Prostate gland (tissue), 2 donors: Measurements from ENCODE around the gene PSMD13. TPM values are rescaled to one million over a fixed set of nuclear protein-coding genes. Genes with fewer than 3 reads are reported as not detected.
"Not testable (repeated sequence)": the region's sequence is repeated elsewhere in the genome, so short reads cannot be mapped to it uniquely, and the experiment has no call there.

Experiments used
- DNase-seq: peaks from one replicate; pipeline ENCODE4 v3.0.0-alpha.2; 2019; ENCODE audit warnings: low spot score
- H3K27ac ChIP-seq, 2 donors: fragments of 200-600 bp; sonication (generic); 2 replicates each; pipeline ENCODE4 v1.5.1; 2017 to 2019
- H3K27me3 ChIP-seq: fragments of 200-600 bp; sonication (generic); replicated peaks from 2 replicates; pipeline ENCODE4 v1.5.1; 2019; ENCODE audit not compliant: insufficient read depth
- H3K36me3 ChIP-seq, 2 donors: fragments of 200-600 bp; sonication (generic); 1 replicate in 1 of 2; 2 replicates in 1 of 2; pipeline versions ENCODE4 v1.5.1 to v1.8.1; 2017 to 2019
- H3K4me1 ChIP-seq: fragments of 200-600 bp; sonication (generic); replicated peaks from 2 replicates; pipeline ENCODE4 v1.5.1; 2019
- H3K4me3 ChIP-seq, 2 donors: fragments of 200-600 bp; sonication (generic); 2 replicates each; pipeline ENCODE4 v1.5.1; 2017 to 2019
- H3K9me3 ChIP-seq: fragments of 200-600 bp; sonication (generic); 2 replicates; pipeline ENCODE4 v1.5.1; 2017
- CTCF ChIP-seq, 4 experiments: fragments of 200-600 bp in 2 of 4; fragments of 450-650 bp in 2 of 4; sonication (generic) in 2 of 4; IDR thresholded peaks; 1 replicate in 3 of 4; 2 replicates in 1 of 4; pipeline ENCODE4 v1.5.1; 2016 to 2019; ENCODE audit warnings: antibody characterized with exemption in 4 of 4, mild to moderate bottlenecking in 2 of 4, moderate library complexity in 2 of 4
- POLR2A ChIP-seq: fragments of 450-650 bp; IDR thresholded peaks from one replicate; pipeline ENCODE4 v1.6.1; 2016; ENCODE audit warnings: antibody characterized with exemption, mild to moderate bottlenecking
- POLR2AphosphoS5 ChIP-seq: sonication (generic); formaldehyde crosslinking; IDR thresholded peaks from one replicate; pipeline ENCODE4 v1.6.1; 2017; ENCODE audit warnings: antibody characterized with exemption
- WGBS: methylation state at CpG from one replicate; pipeline ENCODE4 v1.1.5; 2018; 5-methylcytosine and 5-hydroxymethylcytosine counted together
- intact Hi-C: fragments of 100-400 bp; cut with DNase I; formaldehyde crosslinking; loops from one replicate; pipeline ENCODE4 v1.14.2; 2022
- total RNA-seq, 2 donors: library from RNA; depleted of rRNA; stranded (reverse); fragments of >200 nt; gene quantifications; one replicate each; pipeline ENCODE4 v1.1.0, GENCODE V29; 2016

PSMD13 gene
- total RNA-seq, 2 donors from 2014 or later: 87.4 to 129 TPM

- intact Hi-C loops: no loop called here
- peaks cover 27% of the 10 kb centered on the region for H3K27me3 ChIP-seq
- WGBS: 81% methylated on average over 24 of the region's 24 CpGs
- no peak overlapping the region for H3K4me3 ChIP-seq
- TF ChIP-seq POLR2AphosphoS5 (no peak), CTCF (IDR thresholded peaks at IDR 0.05) (no peak), POLR2A (no peak)
- DNase-seq: no peak
- H3K36me3 ChIP-seq: no peaks in the 10 kb centered on the region
- H3K9me3 ChIP-seq: no peaks in the 10 kb centered on the region
- H3K27ac ChIP-seq: no peak overlapping the region
- H3K4me1 ChIP-seq: no peaks in the 10 kb centered on the region
These were observed 47.6 kb downstream of the PSMD13 start for GRCh38 chr11:284105-285020.

GRCh38 chr11:285021-285893 is 48.5 kb downstream of the PSMD13 start:
- intact Hi-C loops: no loop called here
- TF ChIP-seq CTCF (IDR thresholded peaks at IDR 0.05): no peak

GRCh38 chr11:285894-286220 is 49.1 kb downstream of the PSMD13 start:
- H3K9me3 ChIP-seq: no peaks in the 10 kb centered on the region
- TF ChIP-seq POLR2AphosphoS5 (no peak), CTCF (IDR thresholded peaks at IDR 0.05) (no peak), POLR2A (no peak)
- no peak overlapping the region for H3K27ac ChIP-seq
- no peaks in the 10 kb centered on the region for H3K4me1 ChIP-seq
- H3K27me3 ChIP-seq: peaks cover 18% of the 10 kb centered on the region
- H3K4me3 ChIP-seq: no peak overlapping the region
- H3K36me3 ChIP-seq: no peaks in the 10 kb centered on the region
- 71% methylated on average over 8 of the region's 8 CpGs for WGBS
- DNase-seq: no peak
- intact Hi-C loops: no loop called here

More at GRCh38 chr11:285021-285893, 48.5 kb downstream of the PSMD13 start:
- DNase-seq: no peak
- peaks cover 23% of the 10 kb centered on the region for H3K27me3 ChIP-seq
- 88% methylated on average over 29 of the region's 29 CpGs for WGBS
- H3K36me3 ChIP-seq: no peaks in the 10 kb centered on the region
- no peaks in the 10 kb centered on the region for H3K9me3 ChIP-seq
- H3K27ac ChIP-seq: no peak overlapping the region
- H3K4me3 ChIP-seq: no peak overlapping the region
- no peaks in the 10 kb centered on the region for H3K4me1 ChIP-seq

- H3K27ac ChIP-seq: not testable (repeated sequence)
These were observed 50.4 kb downstream of the PSMD13 start for GRCh38 chr11:286977-287820.

More at GRCh38 chr11:286977-287820, 50.4 kb downstream of the PSMD13 start:
- H3K36me3 ChIP-seq, intact Hi-C loops, H3K4me1 ChIP-seq, H3K4me3 ChIP-seq, DNase-seq, H3K9me3 ChIP-seq, H3K27me3 ChIP-seq: not testable (repeated sequence)
- WGBS: 73% methylated on average over 27 of the region's 27 CpGs
